SU-DHL-6 (cell line): ENCODE data around the gene COL5A1.

Source experiments
- H2AFZ ChIP-seq: fragments of 200-600 bp; sonication (generic); 2 replicates; pipeline ENCODE4 v1.6.1; 2014; ENCODE audit warnings: low read depth, mild to moderate bottlenecking, moderate library complexity, mixed read lengths, antibody characterized with exemption, low read length; ENCODE audit not compliant: severe bottlenecking
- H3F3A ChIP-seq: fragments of 200-600 bp; shearing (Covaris generic); 2 replicates; pipeline ENCODE4 v1.6.0; 2016; ENCODE audit warnings: antibody characterized with exemption, mild to moderate bottlenecking; ENCODE audit not compliant: insufficient read depth
- H3K27ac ChIP-seq: fragments of 200-600 bp; sonication (generic); 2 replicates; pipeline ENCODE4 v1.5.1; 2016; ENCODE audit warnings: low read depth, mild to moderate bottlenecking, low read length, moderate library complexity, mixed read lengths
- H3K27me3 ChIP-seq: fragments of 200-600 bp; sonication (generic), shearing (Covaris generic); 2 replicates; pipeline ENCODE4 v1.6.0; 2014; ENCODE audit warnings: mild to moderate bottlenecking, low read length
- H3K36me3 ChIP-seq: fragments of 200-600 bp; sonication (generic); 2 replicates; pipeline ENCODE4 v1.6.1; 2014; ENCODE audit warnings: mild to moderate bottlenecking, low read length, mixed read lengths
- H3K4me2 ChIP-seq: fragments of 300-600, 200-600 bp; shearing (Covaris generic), sonication (generic); 2 replicates; pipeline ENCODE4 v1.6.0; 2014; ENCODE audit warnings: low read length, low read depth, mild to moderate bottlenecking; ENCODE audit not compliant: poor library complexity, severe bottlenecking
- H3K4me3 ChIP-seq: fragments of 200-600 bp; sonication (generic); 2 replicates; pipeline ENCODE4 v1.5.1; 2014; ENCODE audit warnings: antibody characterized with exemption, low read length, mild to moderate bottlenecking, mixed read lengths; ENCODE audit not compliant: insufficient read depth, poor library complexity, severe bottlenecking
- H3K79me2 ChIP-seq: fragments of 200-600 bp; sonication (generic); 2 replicates; pipeline ENCODE4 v1.6.1; 2014; ENCODE audit warnings: mild to moderate bottlenecking, low read length, moderate library complexity; ENCODE audit not compliant: insufficient read depth
- H3K9ac ChIP-seq: fragments of 200-600 bp; sonication (generic); 2 replicates; pipeline ENCODE4 v1.7.0; 2014; ENCODE audit warnings: mild to moderate bottlenecking, low read length
- H3K9me2 ChIP-seq: fragments of 200-600 bp; sonication (generic); replicated peaks from 2 replicates; pipeline ENCODE4 v1.6.1; 2014; ENCODE audit warnings: low read length; ENCODE audit not compliant: insufficient read depth
- H3K9me3 ChIP-seq: fragments of 200-600 bp; sonication (generic); 2 replicates; pipeline ENCODE4 v1.6.1; 2014; ENCODE audit warnings: low read length, mixed read lengths; ENCODE audit not compliant: insufficient read depth
- H4K20me1 ChIP-seq: fragments of 200-600 bp; sonication (generic); 2 replicates; pipeline ENCODE4 v1.6.1; 2014; ENCODE audit warnings: low read depth, mild to moderate bottlenecking, antibody characterized with exemption, low read length, moderate library complexity, mixed read lengths
- EZH2phosphoT487 ChIP-seq: fragments of 200-600 bp; sonication (generic), shearing (Covaris generic); conservative IDR thresholded peaks from 2 replicates; pipeline ENCODE4 v1.6.1; 2018; ENCODE audit warnings: mild to moderate bottlenecking, antibody characterized with exemption, low read length, moderate library complexity, mixed read lengths
- TF ChIP-seq, protein P1 (sequence below): fragments of 200-600 bp; sonication (generic); IDR thresholded peaks from one replicate; pipeline ENCODE4 v1.5.1; 2017; ENCODE audit warnings: antibody characterized with exemption, mild to moderate bottlenecking, low read length, moderate library complexity; ENCODE audit not compliant: insufficient read depth, poor library complexity, severe bottlenecking

Gene COL5A1

GRCh38 chr9:134680393-134681060 lies 38.9 kb downstream of the COL5A1 start:
- H3K36me3 ChIP-seq, result no peaks in the 10 kb centered on the region
- no peaks in the 10 kb centered on the region for H3K9me3 ChIP-seq
- H4K20me1 ChIP-seq, result no peaks in the 10 kb centered on the region
- no peak for TF ChIP-seq EZH2phosphoT487
- TF ChIP-seq, protein P1, sequence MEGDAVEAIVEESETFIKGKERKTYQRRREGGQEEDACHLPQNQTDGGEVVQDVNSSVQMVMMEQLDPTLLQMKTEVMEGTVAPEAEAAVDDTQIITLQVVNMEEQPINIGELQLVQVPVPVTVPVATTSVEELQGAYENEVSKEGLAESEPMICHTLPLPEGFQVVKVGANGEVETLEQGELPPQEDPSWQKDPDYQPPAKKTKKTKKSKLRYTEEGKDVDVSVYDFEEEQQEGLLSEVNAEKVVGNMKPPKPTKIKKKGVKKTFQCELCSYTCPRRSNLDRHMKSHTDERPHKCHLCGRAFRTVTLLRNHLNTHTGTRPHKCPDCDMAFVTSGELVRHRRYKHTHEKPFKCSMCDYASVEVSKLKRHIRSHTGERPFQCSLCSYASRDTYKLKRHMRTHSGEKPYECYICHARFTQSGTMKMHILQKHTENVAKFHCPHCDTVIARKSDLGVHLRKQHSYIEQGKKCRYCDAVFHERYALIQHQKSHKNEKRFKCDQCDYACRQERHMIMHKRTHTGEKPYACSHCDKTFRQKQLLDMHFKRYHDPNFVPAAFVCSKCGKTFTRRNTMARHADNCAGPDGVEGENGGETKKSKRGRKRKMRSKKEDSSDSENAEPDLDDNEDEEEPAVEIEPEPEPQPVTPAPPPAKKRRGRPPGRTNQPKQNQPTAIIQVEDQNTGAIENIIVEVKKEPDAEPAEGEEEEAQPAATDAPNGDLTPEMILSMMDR, result no peak
- H3K9me2 ChIP-seq, result no peaks in the 10 kb centered on the region
- H3K4me2 ChIP-seq, result no peak overlapping the region
- H3K4me3 ChIP-seq, result no peak overlapping the region
- no peaks in the 10 kb centered on the region for H3K79me2 ChIP-seq
- no peaks in the 10 kb centered on the region for H3K27me3 ChIP-seq
- no peak overlapping the region for H2AFZ ChIP-seq
- no peak overlapping the region for H3K27ac ChIP-seq
- H3F3A ChIP-seq, result no peaks in the 10 kb centered on the region
- no peak overlapping the region for H3K9ac ChIP-seq

DNA sequence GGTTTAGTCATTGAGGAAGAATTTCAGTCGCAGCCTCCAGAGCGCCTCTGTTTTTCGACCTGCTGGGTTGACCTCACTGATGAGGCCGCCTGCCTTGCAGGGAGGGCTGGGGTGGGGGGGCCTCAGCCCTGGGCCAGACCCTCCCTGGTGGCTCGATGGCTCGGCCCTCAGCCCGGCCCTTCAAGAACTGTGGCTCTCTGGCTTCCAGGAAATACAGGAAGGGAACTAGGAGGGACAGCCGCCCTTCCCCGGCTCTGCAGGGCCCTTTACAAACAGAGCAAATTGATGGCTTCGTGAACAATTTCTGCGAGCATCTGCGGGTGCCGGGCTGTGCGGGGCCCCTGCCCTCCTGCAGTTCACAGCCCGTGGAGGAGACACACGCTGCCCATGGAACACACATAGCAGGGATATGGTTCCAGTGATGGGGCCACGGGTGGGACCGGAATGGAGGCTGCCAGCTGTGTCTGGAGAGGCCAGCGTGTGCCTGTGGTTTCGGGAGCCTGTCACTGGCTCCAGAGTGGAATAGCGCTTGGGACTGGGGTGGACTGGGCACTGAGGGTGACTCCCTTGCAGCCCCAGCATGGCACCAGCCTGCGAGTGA lies 39.6 kb downstream of the COL5A1 start:
- Histone ChIP-seq H3K36me3 (no peaks in the 10 kb centered on the region), H2AFZ (no peak overlapping the region), H3K9me3 (no peaks in the 10 kb centered on the region), H3K79me2 (no peaks in the 10 kb centered on the region), H3F3A (no peaks in the 10 kb centered on the region), H3K9ac (no peak overlapping the region), H3K27ac (no peak overlapping the region), H3K4me2 (no peak overlapping the region), H4K20me1 (no peaks in the 10 kb centered on the region), H3K9me2 (no peaks in the 10 kb centered on the region), H3K4me3 (no peak overlapping the region), H3K27me3 (no peaks in the 10 kb centered on the region)
- TF ChIP-seq, protein P1, result no peak
- no peak for TF ChIP-seq EZH2phosphoT487

GRCh38 chr9:134682026-134682425 lies 40.4 kb downstream of the COL5A1 start:
- no peak overlapping the region for H3K9ac ChIP-seq
- H3K4me3 ChIP-seq, result no peak overlapping the region
- no peak overlapping the region for H2AFZ ChIP-seq
- no peaks in the 10 kb centered on the region for H3K36me3 ChIP-seq
- H3K27ac ChIP-seq, result no peak overlapping the region
- H3K79me2 ChIP-seq, result no peaks in the 10 kb centered on the region
- H3K9me3 ChIP-seq, result no peaks in the 10 kb centered on the region
- no peaks in the 10 kb centered on the region for H4K20me1 ChIP-seq
- H3K4me2 ChIP-seq, result no peak overlapping the region
- no peaks in the 10 kb centered on the region for H3K9me2 ChIP-seq
- H3K27me3 ChIP-seq, result no peaks in the 10 kb centered on the region
- TF ChIP-seq, protein P1, result no peak
- TF ChIP-seq EZH2phosphoT487, result no peak
- H3F3A ChIP-seq, result no peaks in the 10 kb centered on the region
